ENCODE measurements around the gene NPHP4.

- TF ChIP-seq, protein P1, sequence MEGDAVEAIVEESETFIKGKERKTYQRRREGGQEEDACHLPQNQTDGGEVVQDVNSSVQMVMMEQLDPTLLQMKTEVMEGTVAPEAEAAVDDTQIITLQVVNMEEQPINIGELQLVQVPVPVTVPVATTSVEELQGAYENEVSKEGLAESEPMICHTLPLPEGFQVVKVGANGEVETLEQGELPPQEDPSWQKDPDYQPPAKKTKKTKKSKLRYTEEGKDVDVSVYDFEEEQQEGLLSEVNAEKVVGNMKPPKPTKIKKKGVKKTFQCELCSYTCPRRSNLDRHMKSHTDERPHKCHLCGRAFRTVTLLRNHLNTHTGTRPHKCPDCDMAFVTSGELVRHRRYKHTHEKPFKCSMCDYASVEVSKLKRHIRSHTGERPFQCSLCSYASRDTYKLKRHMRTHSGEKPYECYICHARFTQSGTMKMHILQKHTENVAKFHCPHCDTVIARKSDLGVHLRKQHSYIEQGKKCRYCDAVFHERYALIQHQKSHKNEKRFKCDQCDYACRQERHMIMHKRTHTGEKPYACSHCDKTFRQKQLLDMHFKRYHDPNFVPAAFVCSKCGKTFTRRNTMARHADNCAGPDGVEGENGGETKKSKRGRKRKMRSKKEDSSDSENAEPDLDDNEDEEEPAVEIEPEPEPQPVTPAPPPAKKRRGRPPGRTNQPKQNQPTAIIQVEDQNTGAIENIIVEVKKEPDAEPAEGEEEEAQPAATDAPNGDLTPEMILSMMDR (IDR thresholded peaks at IDR 0.05; ENCODE audit: low read depth, low read length, missing input control) = no peak
- TF ChIP-seq, protein P2, sequence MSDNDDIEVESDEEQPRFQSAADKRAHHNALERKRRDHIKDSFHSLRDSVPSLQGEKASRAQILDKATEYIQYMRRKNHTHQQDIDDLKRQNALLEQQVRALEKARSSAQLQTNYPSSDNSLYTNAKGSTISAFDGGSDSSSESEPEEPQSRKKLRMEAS (IDR thresholded peaks at IDR 0.05) = no peak
- TF ChIP-seq SP1 (IDR thresholded peaks at IDR 0.05) (no peak), EGR1 (IDR thresholded peaks at IDR 0.05; ENCODE audit: low read depth in 2 of 2) (no peak)
Measured at GRCh38 chr1:6010554-6010953, 18.3 kb upstream of the NPHP4 start.

Data from liver (tissue), 3 donors.